Activated CD4-positive, alpha-beta T cell treated with anti-CD3 and anti-CD28 coated beads for 4 hours (primary cell): Measurements from ENCODE around the gene PPP1R15A.
A peak's percentile ranks its signal among the peaks of the same experiment; 100 is the strongest.
"Not testable (repeated sequence)": the region's sequence is repeated elsewhere in the genome, so short reads cannot be mapped to it uniquely, and the experiment has no call there.

Experiments used
- DNase-seq, 2 donors: peaks; one replicate each; pipeline ENCODE4 v3.0.0-alpha.2; 2020

The PPP1R15A gene

DNA sequence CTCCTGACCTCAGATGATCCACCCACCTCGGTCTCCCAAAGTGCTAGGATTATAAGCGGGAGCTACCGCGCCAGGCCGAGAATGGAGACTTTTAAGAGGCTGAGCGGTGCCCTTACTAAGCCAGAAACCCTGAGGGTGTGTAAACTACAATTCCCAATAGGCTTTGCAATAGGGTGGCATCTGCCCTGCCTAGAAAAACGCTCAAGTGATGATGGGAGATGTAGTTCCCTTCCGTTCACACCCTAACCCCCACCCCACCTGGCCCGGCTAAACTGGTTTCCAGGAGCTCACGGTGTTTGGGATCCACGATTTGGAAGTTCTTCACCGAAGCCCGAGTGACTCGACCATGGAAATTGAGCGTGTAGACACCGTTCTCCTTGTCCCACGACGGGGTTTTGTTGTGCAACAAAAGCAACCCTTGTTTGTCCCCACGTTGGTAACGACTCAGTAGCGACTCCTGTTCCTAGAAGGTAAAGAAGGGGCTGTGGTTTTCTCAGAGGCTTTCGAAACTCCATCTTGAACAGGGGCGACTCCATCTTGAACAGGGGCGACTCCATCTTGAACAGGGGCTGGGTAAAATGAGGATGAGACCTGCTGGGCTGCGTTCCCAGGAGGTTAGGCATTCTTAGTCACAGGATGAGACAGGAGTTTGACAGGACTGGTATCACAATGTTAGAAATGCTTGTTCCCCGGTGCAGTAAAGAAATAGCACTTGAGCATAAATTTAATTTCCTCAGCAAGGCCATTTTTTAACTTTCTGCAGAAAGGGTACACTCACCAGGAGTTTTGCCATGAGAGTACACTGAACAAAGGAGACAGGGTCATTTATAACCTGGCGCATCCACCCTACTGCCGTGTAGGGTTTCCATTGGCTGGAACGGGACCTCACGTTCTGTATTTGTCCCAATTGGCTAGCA is 9.8 kb downstream of the PPP1R15A start:
- no peak for DNase-seq

DNA sequence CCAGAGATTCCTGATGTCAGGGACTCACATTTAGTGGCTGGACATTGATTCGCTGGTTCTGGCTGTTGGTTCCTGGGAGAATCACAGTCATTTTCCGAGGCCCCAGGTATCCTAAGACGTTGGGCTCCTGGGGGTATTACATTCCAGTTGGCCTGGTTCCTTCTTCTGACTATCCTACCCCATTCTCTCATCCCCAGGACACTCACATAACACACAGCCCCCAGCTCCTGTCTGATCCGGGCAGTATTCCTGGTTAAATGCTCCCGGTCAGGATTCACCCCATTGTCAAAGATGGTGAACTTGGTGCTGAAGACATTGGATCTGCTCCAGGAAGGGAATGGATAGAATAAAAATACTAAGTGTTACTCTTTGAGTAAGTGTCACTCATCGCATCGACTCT is 11.5 kb downstream of the PPP1R15A start:
- no peak for DNase-seq

DNA sequence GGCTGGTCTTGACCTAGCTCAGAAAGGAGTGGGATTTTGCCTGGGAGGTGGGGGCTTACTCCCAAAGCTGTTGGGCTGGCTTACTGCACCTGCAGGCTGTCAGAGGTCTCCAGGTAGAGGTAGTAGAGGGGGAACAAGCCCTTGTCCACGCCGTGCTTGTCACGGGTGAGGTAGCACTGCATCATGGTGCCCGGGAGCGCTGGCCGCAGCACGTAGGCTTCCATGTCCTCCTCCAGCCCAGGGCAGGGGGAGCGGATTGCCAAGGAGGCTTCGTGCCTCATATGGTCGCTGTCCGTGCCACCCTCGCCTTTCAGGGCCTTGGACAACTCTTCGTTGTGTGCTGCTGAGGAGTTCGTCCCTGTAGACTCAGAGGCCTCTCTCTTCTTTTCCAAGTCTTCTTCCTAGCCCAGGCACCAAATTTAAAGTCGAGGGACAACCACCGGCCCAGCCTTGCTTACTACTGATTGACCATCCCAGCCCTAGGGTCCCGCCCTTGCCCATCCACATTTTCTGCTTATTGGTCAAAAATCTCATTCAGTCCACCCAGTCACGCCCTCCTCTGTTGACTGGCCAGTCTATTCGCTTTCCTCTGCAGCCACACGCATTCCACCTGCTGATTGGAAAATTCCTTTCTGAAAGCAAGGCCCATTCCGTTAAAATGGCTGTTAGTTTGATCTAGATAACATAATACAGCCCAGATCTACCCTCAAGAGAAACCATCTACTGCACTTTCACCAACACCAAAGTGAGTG is 15.8 kb downstream of the PPP1R15A start:
- DNase-seq, result no peak

GRCh38 chr19:48889496-48889895 is 17.3 kb downstream of the PPP1R15A start:
- DNase-seq, result not testable (repeated sequence)

GRCh38 chr19:48890551-48890950 is 18.3 kb downstream of the PPP1R15A start:
- no peak for DNase-seq

DNA sequence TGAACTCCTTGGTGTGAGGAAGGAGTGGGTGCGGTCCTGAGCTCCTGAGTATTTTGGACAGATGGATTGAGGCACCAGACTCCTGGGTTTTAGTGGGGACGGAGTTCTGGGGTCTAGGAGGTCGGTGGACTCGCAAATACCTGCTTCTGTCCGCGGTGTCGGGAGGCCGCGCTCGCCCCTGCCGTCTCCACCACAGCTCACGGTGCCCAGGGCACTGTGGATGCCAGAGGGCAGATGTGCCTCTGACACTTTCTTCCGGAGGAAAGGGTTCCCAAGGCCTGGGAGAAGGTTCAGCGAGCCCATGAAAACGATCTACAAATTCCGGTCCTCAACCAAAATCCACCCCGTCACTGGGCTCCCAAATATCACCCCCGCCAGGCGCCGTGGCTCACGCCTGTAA is 23.0 kb downstream of the PPP1R15A start:
- DNase-seq, result no peak

DNA sequence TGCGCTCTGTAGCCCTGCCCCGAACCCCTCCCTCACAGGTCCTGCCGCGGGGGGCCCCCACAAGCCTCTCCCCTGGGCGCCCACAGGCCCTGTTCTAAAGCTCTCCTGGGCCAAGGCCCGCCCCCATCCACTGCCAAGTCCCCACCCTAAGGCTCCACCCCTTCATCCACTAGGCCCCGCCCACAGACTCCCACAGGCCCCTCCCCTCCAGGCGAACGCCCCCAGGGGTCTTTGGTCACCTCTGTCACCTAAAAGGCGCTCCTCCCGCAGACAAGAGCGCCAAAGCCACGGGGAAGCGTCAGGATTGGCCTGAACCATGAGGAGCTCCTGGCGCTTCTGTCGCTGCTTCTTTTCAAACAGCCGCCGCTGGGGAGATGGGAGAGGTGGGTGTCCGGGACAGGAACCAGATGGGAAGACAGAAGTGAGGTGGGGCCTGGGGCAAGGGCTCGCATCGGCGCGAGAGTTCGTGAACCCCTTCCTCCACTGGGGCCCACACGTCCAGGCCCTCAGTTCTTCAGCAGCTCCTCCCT is 24.0 kb downstream of the PPP1R15A start:
- DNase-seq, result peak in 1 of 2 donors; percentile 27

DNA sequence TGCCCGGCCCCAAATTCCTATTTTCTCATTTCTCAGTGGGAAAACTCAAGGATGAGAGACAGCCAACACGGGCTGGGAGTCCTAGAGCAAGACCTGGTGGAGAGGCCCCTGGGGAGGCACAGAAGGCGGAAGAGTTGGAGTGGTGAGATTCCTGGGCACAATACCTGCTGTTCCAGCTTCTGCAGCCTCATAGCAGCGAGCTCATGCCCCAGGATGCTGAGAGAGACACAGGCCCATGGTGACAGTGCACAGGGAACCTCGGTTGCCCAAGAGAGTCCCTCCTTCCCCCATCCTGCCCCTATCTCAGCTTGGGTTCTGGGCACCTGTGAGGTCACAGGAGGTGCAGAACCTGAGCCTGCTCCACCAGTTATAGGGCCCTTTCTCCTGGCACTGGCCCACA is 25.0 kb downstream of the PPP1R15A start:
- DNase-seq, result no peak

GRCh38 chr19:48899386-48899749 is 27.1 kb downstream of the PPP1R15A start:
- not testable (repeated sequence) for DNase-seq

DNA sequence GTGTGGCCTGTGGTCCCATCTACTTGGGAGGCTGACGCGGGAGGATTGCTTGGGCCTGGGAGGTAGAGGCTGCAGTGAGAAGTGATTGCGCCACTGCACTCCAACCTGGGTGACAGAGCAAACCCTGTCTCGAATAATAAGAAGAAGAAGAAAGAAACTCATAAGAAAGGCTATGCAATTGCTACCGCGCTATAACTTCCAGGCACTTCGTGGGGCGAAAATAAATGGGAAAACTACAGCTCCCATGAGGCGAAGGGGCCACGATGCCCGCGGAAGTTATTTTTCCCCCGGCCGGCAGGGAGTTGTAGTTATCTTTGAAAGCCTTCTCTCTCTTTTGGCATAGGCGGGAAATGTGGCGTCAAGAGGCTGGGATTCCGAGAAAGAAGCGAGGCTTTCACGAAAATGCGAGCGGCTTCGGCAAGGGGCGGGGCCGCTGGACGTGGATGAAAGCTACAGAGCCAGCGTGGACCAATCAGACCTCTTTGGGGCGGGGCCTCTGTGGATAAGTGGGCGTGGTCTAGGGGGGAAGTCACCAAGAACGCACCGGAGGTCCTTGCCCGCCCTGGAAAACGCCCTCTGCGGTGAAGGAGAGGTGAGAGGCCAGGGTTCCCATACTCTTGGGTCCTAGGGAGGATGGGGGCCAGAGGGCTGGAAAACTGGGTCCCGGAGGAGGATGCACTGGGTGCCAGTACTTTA is 27.7 kb downstream of the PPP1R15A start, which contains the start of gene NUCB1:
Gene NUCB1 (plus strand): TSS at position 532 of the 696 bp plus-strand sequence. CDS start 485 bp downstream, outside the sequence.
- peak; percentile 98 to 100 for DNase-seq

GRCh38 chr19:48900477-48901406 is 28.5 kb downstream of the PPP1R15A start:
- DNase-seq, result peak in 1 of 2 donors; percentile 18

DNA sequence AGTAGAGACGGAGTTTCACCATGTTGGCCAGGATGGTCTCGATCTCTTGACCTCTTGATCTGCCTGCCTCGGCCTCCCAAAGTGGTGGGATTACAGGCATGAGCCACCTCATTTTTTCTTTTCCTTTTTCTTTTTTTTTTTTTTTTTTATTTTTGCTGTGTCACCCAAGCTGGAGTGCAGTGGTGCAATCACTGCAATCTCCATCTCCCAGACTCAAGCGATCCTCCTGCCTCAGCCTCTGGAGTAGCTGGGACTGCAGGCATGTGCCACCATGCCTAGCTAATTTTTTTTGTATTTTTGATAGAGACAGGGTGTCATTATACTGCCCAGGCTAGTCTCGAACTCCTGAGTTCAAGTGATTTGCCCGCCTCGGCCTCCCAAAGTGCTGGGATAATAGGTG is 30.1 kb downstream of the PPP1R15A start:
- DNase-seq, result not testable (repeated sequence)

- not testable (repeated sequence) for DNase-seq
These were observed 31.6 kb downstream of the PPP1R15A start for GRCh38 chr19:48903788-48904187.

- DNase-seq, result no peak
These were observed 33.4 kb downstream of the PPP1R15A start for GRCh38 chr19:48905664-48906063.

DNA sequence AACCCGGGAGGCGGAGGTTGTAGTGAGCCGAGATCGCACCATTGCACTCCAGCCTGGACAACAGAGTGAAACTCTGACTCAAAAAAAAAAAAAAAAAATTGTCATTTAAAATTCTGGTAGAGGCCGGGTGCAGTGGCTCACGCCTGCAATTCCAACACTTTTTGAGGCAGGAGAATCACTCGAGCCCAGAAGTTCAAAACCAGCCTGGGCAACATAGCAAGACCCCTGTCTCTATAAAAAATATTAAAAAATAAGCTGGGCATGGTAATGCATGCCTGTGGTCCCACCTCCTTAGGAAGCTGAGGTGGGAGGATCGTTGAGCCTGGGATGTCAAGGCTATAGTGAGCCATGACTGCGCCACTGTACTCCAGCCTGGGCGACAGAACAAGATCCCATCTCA is 34.1 kb downstream of the PPP1R15A start:
- DNase-seq, result no peak

GRCh38 chr19:48907671-48908070 is 35.5 kb downstream of the PPP1R15A start:
- no peak for DNase-seq

GRCh38 chr19:48909424-48910077 is 37.3 kb downstream of the PPP1R15A start:
- DNase-seq, result not testable (repeated sequence)

DNA sequence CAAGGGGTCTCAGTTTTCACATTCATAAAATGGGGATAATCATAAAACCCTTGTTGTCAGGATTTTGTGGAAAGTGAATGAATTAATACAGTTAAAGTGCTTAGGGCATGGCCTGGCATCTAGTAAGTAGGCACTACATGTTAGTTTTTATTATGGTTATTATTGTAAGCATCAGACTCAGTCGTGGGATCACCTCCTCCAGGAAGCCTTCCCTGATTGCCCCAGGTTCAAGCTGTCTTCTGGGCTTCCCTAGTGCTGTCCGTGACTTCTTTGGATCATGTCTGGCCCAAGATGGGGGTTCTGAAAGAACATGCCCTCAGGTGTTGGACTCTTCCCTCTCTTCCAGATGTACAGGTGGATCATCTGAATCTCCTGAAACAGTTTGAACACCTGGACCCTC is 38.6 kb downstream of the PPP1R15A start:
- DNase-seq, result no peak

GRCh38 chr19:48913114-48913889 is 41.1 kb downstream of the PPP1R15A start:
- DNase-seq, result peak in 1 of 2 donors; percentile 13

DNA sequence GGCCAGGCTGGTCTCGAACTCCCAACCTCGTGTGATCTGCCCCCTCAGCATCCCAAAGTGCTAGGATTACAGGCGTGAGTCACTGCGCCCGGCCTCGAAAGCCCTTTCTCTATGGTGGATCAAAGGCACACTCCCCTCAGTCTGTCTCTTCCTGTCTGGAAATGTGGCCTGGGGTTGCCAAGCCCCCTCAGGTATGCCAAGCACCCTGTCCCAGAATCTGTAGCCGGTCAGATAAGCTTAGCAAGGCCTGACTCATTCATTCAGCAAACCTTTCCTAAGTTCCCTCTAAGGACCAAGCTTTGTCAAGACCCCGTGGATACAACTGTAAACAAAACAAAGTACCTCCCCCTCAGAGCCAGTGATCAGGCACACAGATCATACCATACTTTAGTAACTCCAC is 42.0 kb downstream of the PPP1R15A start:
- no peak for DNase-seq
